Kidney (tissue), 14 donors: Measurements from ENCODE around the gene KRTAP5-8. TPM values are rescaled to one million over a fixed set of nuclear protein-coding genes. Genes with fewer than 3 reads are reported as not detected.

Experiments
- DNase-seq, 5 donors: peaks; one replicate each; pipeline ENCODE4 v3.0.0-alpha.2; 2013 to 2020
- FAIRE-seq: peaks from 2 replicates; lab custom pipeline; 2012; peaks lifted over from hg19 to GRCh38; lab: Jason Lieb, UNC
- H3K27ac ChIP-seq, 2 donors: one replicate each; pipeline ENCODE4 v1.7.0; 2013; ENCODE audit warnings: low read depth in 2 of 2, low read length in 2 of 2, inconsistent platforms in 1 of 2
- H3K27me3 ChIP-seq: one replicate; pipeline ENCODE4 v1.7.1; 2013; ENCODE audit warnings: low read length, inconsistent platforms; ENCODE audit not compliant: control insufficient read depth, insufficient read depth
- H3K36me3 ChIP-seq, 3 donors: one replicate each; pipeline versions ENCODE4 v1.7.0 to v1.7.1; 2013; ENCODE audit warnings: low read length in 3 of 3, control low read depth in 1 of 3, inconsistent platforms in 1 of 3; ENCODE audit not compliant: insufficient read depth in 3 of 3, control insufficient read depth in 2 of 3
- H3K4me1 ChIP-seq, 3 donors: one replicate each; pipeline versions ENCODE4 v1.7.0 to v1.7.1; 2013; ENCODE audit warnings: low read length in 3 of 3, inconsistent platforms in 1 of 3, low read depth in 1 of 3; ENCODE audit not compliant: control insufficient read depth in 2 of 3, insufficient read depth in 2 of 3
- H3K4me3 ChIP-seq, 3 donors: one replicate each; pipeline versions ENCODE4 v1.7.0 to v1.8.1; 2013; ENCODE audit warnings: low read length in 3 of 3, control low read depth in 1 of 3, inconsistent platforms in 1 of 3
- H3K9ac ChIP-seq, 3 donors: one replicate each; pipeline versions ENCODE4 v1.7.0 to v1.7.1; 2013; ENCODE audit warnings: low read length in 3 of 3, control low read depth in 1 of 3, inconsistent platforms in 1 of 3
- H3K9me3 ChIP-seq, 3 donors: one replicate each; pipeline versions ENCODE4 v1.7.0 to v1.7.1; 2013; ENCODE audit warnings: low read length in 3 of 3, control low read depth in 1 of 3, inconsistent platforms in 1 of 3; ENCODE audit not compliant: control insufficient read depth in 2 of 3, insufficient read depth in 1 of 3
- CTCF ChIP-seq: IDR thresholded peaks from 3 replicates; pipeline ENCODE4 v1.5.1; 2012; ENCODE audit warnings: mild to moderate bottlenecking, moderate library complexity, borderline replicate concordance; ENCODE audit not compliant: insufficient read depth; ENCODE audit errors: extremely low read depth
- intact Hi-C: fragments of 100-400 bp; cut with DNase I; formaldehyde crosslinking; loops from one replicate; pipeline ENCODE4 v1.11.1; 2022
- polyA plus RNA-seq: library from polyadenylated mRNA; stranded (reverse); fragments of 350-450 nt; fragmentation: Illumina TruSeq; extraction: RNeasy Lipid Tissue Mini Kit (QIAGEN cat#74804); gene quantifications from one replicate; pipeline ENCODE4 v1.2.3, GENCODE V29; 2014; ENCODE audit warnings: low read depth, low replicate concordance; ENCODE audit not compliant: insufficient read depth
- total RNA-seq: library from RNA; stranded (reverse); fragmentation: NEBNext Ultra II Directional; extraction: Animal tissue kit (Norgen Biotek cat#: 25700); gene quantifications from one replicate; pipeline ENCODE4 v1.2.1, GENCODE V29; 2021
- donor health status: control.
- donor health status: control.
- donor health status: control.
- donor health status: control.
- donor health status: control.
- donor health status: DM: yes; HTN: yes; CAD: no.
- donor health status: Normal renal cell carcinoma (clear cell type).

KRTAP5-8 gene
- total and polyA plus RNA-seq, 2 donors from 2014 or later, result 0.35 to 1.8 TPM

- H3K4me1 ChIP-seq, result no peaks in the 10 kb centered on the region
- DNase-seq (peak in 1 of 5 donors; percentile 47), FAIRE-seq (no peak)
- TF ChIP-seq CTCF, result no peak
- no peaks in the 10 kb centered on the region for H3K27me3 ChIP-seq
- H3K4me3 ChIP-seq, result no peak overlapping the region
- H3K36me3 ChIP-seq, result no peaks in the 10 kb centered on the region
- intact Hi-C loops, result no loop called here
- no peak overlapping the region for H3K27ac ChIP-seq
- H3K9me3 ChIP-seq, result no peaks in the 10 kb centered on the region
- no peak overlapping the region for H3K9ac ChIP-seq
These were observed 10.9 kb downstream of the KRTAP5-8 start for GRCh38 chr11:71548716-71549151.

GRCh38 chr11:71551711-71552110 is 13.9 kb downstream of the KRTAP5-8 start:
- intact Hi-C loops, result no loop called here
- H3K36me3 ChIP-seq, result no peaks in the 10 kb centered on the region
- no peak overlapping the region for H3K9ac ChIP-seq
- H3K4me1 ChIP-seq, result no peaks in the 10 kb centered on the region
- no peak for TF ChIP-seq CTCF
- no peak for FAIRE-seq
- H3K9me3 ChIP-seq, result no peaks in the 10 kb centered on the region
- no peak overlapping the region for H3K4me3 ChIP-seq
- no peaks in the 10 kb centered on the region for H3K27me3 ChIP-seq
- DNase-seq, result no peak
- no peak overlapping the region for H3K27ac ChIP-seq

GRCh38 chr11:71554996-71555395 is 17.2 kb downstream of the KRTAP5-8 start:
- intact Hi-C loops, result no loop called here
- TF ChIP-seq CTCF, result no peak
- Histone ChIP-seq H3K4me1 (no peaks in the 10 kb centered on the region), H3K9me3 (no peaks in the 10 kb centered on the region), H3K27me3 (no peaks in the 10 kb centered on the region), H3K4me3 (no peak overlapping the region), H3K36me3 (no peaks in the 10 kb centered on the region), H3K9ac (no peak overlapping the region), H3K27ac (no peak overlapping the region)
- FAIRE-seq (no peak), DNase-seq (no peak)

- H3K27me3 ChIP-seq, result no peaks in the 10 kb centered on the region
- no peaks in the 10 kb centered on the region for H3K4me1 ChIP-seq
- no peaks in the 10 kb centered on the region for H3K9me3 ChIP-seq
- FAIRE-seq (no peak), DNase-seq (no peak)
- intact Hi-C loops, result no loop called here
- H3K36me3 ChIP-seq, result no peaks in the 10 kb centered on the region
- no peak overlapping the region for H3K4me3 ChIP-seq
- TF ChIP-seq CTCF, result no peak
- H3K9ac ChIP-seq, result no peak overlapping the region
- no peak overlapping the region for H3K27ac ChIP-seq
These were observed 17.7 kb downstream of the KRTAP5-8 start for GRCh38 chr11:71555508-71555907.
